ENCODE results near the gene COX7B2.

COX7B2 gene

GRCh38 chr4:46844325-46844917 lies 64.6 kb downstream of the COX7B2 start:
- Histone ChIP-seq H3K9ac (ENCODE audit: low read length) (no peak overlapping the region), H3K27ac (ENCODE audit: low read length) (no peak overlapping the region), H3K4me2 (ENCODE audit: low read length) (peak overlapping the region; percentile 46), H3K27me3 (ENCODE audit: low read depth, low read length) (no peaks in the 10 kb centered on the region), H2AFZ (ENCODE audit: low read depth, low read length) (peak overlapping the region; percentile 39), H3K79me2 (ENCODE audit: low read length) (no peaks in the 10 kb centered on the region), H3K4me3 (ENCODE audit: low read length) (peak overlapping the region; percentile 27; the same call in 1 of the 2 replicates), H3K4me1 (ENCODE audit: low read length) (peaks cover 20% of the 10 kb centered on the region), H3K36me3 (replicated peaks; ENCODE audit: low read depth, low read length) (no peaks in the 10 kb centered on the region), H3K9me3 (ENCODE audit: insufficient read depth, low read length) (no peaks in the 10 kb centered on the region), H4K20me1 (ENCODE audit: insufficient read depth, low read length) (no peaks in the 10 kb centered on the region)
- peak; percentile 87 for TF ChIP-seq CTCF (IDR thresholded peaks at IDR 0.05; ENCODE audit: low read depth, low read length)
- no peak for TF ChIP-seq EZH2phosphoT487 (IDR thresholded peaks at IDR 0.05; ENCODE audit: low read depth)

GRCh38 chr4:46839128-46839527 lies 69.9 kb downstream of the COX7B2 start:
- Histone ChIP-seq H3K36me3 (replicated peaks; ENCODE audit: low read depth, low read length) (no peaks in the 10 kb centered on the region), H4K20me1 (ENCODE audit: insufficient read depth, low read length) (no peaks in the 10 kb centered on the region), H2AFZ (ENCODE audit: low read depth, low read length) (no peak overlapping the region), H3K9ac (ENCODE audit: low read length) (no peak overlapping the region), H3K4me2 (ENCODE audit: low read length) (no peak overlapping the region), H3K4me1 (ENCODE audit: low read length) (peaks cover 2% of the 10 kb centered on the region; the same call in 1 of the 2 replicates), H3K4me3 (ENCODE audit: low read length) (no peak overlapping the region), H3K9me3 (ENCODE audit: insufficient read depth, low read length) (no peaks in the 10 kb centered on the region), H3K27ac (ENCODE audit: low read length) (no peak overlapping the region), H3K79me2 (ENCODE audit: low read length) (no peaks in the 10 kb centered on the region), H3K27me3 (ENCODE audit: low read depth, low read length) (no peaks in the 10 kb centered on the region)
- TF ChIP-seq EZH2phosphoT487 (IDR thresholded peaks at IDR 0.05; ENCODE audit: low read depth): no peak
- no peak for TF ChIP-seq CTCF (IDR thresholded peaks at IDR 0.05; ENCODE audit: low read depth, low read length)

GRCh38 chr4:46837639-46838038 lies 71.4 kb downstream of the COX7B2 start:
- no peaks in the 10 kb centered on the region for H3K36me3 ChIP-seq (replicated peaks; ENCODE audit: low read depth, low read length)
- no peak overlapping the region for H2AFZ ChIP-seq (ENCODE audit: low read depth, low read length)
- no peak overlapping the region for H3K4me2 ChIP-seq (ENCODE audit: low read length)
- no peaks in the 10 kb centered on the region for H3K4me1 ChIP-seq (ENCODE audit: low read length)
- H3K4me3 ChIP-seq (ENCODE audit: low read length): no peak overlapping the region
- no peak for TF ChIP-seq CTCF (IDR thresholded peaks at IDR 0.05; ENCODE audit: low read depth, low read length)
- TF ChIP-seq EZH2phosphoT487 (IDR thresholded peaks at IDR 0.05; ENCODE audit: low read depth): no peak
- H3K27me3 ChIP-seq (ENCODE audit: low read depth, low read length): no peaks in the 10 kb centered on the region
- no peak overlapping the region for H3K9ac ChIP-seq (ENCODE audit: low read length)
- H3K27ac ChIP-seq (ENCODE audit: low read length): no peak overlapping the region
- H4K20me1 ChIP-seq (ENCODE audit: insufficient read depth, low read length): no peaks in the 10 kb centered on the region
- H3K79me2 ChIP-seq (ENCODE audit: low read length): no peaks in the 10 kb centered on the region
- H3K9me3 ChIP-seq (ENCODE audit: insufficient read depth, low read length): no peaks in the 10 kb centered on the region

GRCh38 chr4:46836584-46836983 lies 72.5 kb downstream of the COX7B2 start:
- Histone ChIP-seq H3K79me2 (ENCODE audit: low read length) (no peaks in the 10 kb centered on the region), H3K9ac (ENCODE audit: low read length) (no peak overlapping the region), H3K27me3 (ENCODE audit: low read depth, low read length) (no peaks in the 10 kb centered on the region), H3K9me3 (ENCODE audit: insufficient read depth, low read length) (no peaks in the 10 kb centered on the region), H3K27ac (ENCODE audit: low read length) (no peak overlapping the region), H3K4me3 (ENCODE audit: low read length) (no peak overlapping the region), H4K20me1 (ENCODE audit: insufficient read depth, low read length) (no peaks in the 10 kb centered on the region), H2AFZ (ENCODE audit: low read depth, low read length) (no peak overlapping the region), H3K4me2 (ENCODE audit: low read length) (no peak overlapping the region), H3K36me3 (replicated peaks; ENCODE audit: low read depth, low read length) (no peaks in the 10 kb centered on the region), H3K4me1 (ENCODE audit: low read length) (no peaks in the 10 kb centered on the region)
- TF ChIP-seq EZH2phosphoT487 (IDR thresholded peaks at IDR 0.05; ENCODE audit: low read depth): no peak
- TF ChIP-seq CTCF (IDR thresholded peaks at IDR 0.05; ENCODE audit: low read depth, low read length): no peak

All from OCI-LY3 (cell line).